ENCODE results near the gene OXCT1.

DNA sequence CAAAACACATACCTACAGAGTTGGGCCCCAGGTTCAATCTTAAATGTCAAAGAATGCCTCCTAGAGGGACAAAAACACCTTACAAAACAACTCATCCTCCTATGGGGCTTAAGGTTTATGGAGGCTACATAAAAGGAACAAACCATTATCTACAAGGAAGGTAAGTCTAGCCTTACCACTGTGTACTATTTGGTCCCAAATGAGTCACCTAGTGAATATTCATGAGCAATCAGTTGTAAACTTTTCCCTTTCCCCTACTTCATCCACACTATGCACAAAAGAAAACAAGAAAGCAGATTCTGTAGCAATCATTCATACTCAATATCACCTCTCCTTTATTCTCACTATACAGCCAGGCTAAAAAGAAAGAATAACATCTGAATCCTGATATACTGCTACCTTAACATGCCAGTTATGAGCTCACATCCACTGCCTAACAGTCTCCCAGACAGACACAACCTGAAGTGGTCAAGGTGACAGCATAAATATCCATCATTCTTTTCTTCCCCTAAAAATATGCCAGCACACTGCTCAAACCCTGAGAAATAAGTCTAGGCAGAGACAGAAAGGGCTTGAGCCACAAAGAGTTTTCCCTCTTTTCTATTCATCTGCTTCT lies 6.2 kb downstream of the OXCT1 start:
- TF ChIP-seq, protein P1, sequence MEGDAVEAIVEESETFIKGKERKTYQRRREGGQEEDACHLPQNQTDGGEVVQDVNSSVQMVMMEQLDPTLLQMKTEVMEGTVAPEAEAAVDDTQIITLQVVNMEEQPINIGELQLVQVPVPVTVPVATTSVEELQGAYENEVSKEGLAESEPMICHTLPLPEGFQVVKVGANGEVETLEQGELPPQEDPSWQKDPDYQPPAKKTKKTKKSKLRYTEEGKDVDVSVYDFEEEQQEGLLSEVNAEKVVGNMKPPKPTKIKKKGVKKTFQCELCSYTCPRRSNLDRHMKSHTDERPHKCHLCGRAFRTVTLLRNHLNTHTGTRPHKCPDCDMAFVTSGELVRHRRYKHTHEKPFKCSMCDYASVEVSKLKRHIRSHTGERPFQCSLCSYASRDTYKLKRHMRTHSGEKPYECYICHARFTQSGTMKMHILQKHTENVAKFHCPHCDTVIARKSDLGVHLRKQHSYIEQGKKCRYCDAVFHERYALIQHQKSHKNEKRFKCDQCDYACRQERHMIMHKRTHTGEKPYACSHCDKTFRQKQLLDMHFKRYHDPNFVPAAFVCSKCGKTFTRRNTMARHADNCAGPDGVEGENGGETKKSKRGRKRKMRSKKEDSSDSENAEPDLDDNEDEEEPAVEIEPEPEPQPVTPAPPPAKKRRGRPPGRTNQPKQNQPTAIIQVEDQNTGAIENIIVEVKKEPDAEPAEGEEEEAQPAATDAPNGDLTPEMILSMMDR (IDR thresholded peaks at IDR 0.05), result no peak
- TF ChIP-seq POLR2A (IDR thresholded peaks at IDR 0.05), result no peak
